Brain microvascular endothelial cell (primary cell): ENCODE results near the gene MAPK10.
"Not testable (repeated sequence)": the region's sequence is repeated elsewhere in the genome, so short reads cannot be mapped to it uniquely, and the experiment has no call there.

Source experiments
- DNase-seq: peaks from one replicate; pipeline ENCODE4 v3.0.0-alpha.2; 2020
- H3K27ac ChIP-seq: fragments of 250-450 bp; sonication (Bioruptor Pico); 2 replicates; pipeline ENCODE4 v1.5.1; 2020; ENCODE audit warnings: mild to moderate bottlenecking, moderate library complexity
- H3K27me3 ChIP-seq: fragments of 250-450 bp; sonication (Bioruptor Pico); replicated peaks from 2 replicates; pipeline ENCODE4 v1.5.1; 2020; ENCODE audit warnings: mild to moderate bottlenecking
- H3K36me3 ChIP-seq: fragments of 250-450 bp; sonication (Bioruptor Pico); replicated peaks from 2 replicates; pipeline ENCODE4 v1.5.1; 2020; ENCODE audit warnings: mild to moderate bottlenecking
- H3K4me3 ChIP-seq: 2 replicates; pipeline ENCODE4 v1.5.1; 2011; ENCODE audit warnings: low read depth, mild to moderate bottlenecking, control low read depth, low read length, moderate library complexity
- CTCF ChIP-seq: IDR thresholded peaks from 2 replicates; pipeline ENCODE4 v1.5.1; 2011; ENCODE audit warnings: low read depth, mild to moderate bottlenecking, moderate library complexity, low read length, control low read depth, inconsistent platforms; ENCODE audit errors: missing control alignments
- in situ Hi-C: cut with HindIII; loops from 2 replicates; pipeline ENCODE4 v1.10.0; 2017; ENCODE audit warnings: low sequenced_read_pairs, low pct_ligation_motif_present

The MAPK10 gene

GRCh38 chr4:86338521-86338920 lies 21.3 kb downstream of the MAPK10 start:
- H3K27ac ChIP-seq = peak overlapping the region; percentile 92
- H3K4me3 ChIP-seq = no peak overlapping the region
- DNase-seq = no peak
- no peaks in the 10 kb centered on the region for H3K27me3 ChIP-seq
- in situ Hi-C loops = no loop called here
- H3K36me3 ChIP-seq = no peaks in the 10 kb centered on the region
- no peak for TF ChIP-seq CTCF

- in situ Hi-C loops = no loop called here
- no peaks in the 10 kb centered on the region for H3K27me3 ChIP-seq
- no peak for DNase-seq
- H3K4me3 ChIP-seq = no peak overlapping the region
- no peak for TF ChIP-seq CTCF
- no peak overlapping the region for H3K27ac ChIP-seq
- no peaks in the 10 kb centered on the region for H3K36me3 ChIP-seq
Measured at GRCh38 chr4:86334020-86334750, 25.7 kb downstream of the MAPK10 start.

- in situ Hi-C loops = no loop called here
- no peaks in the 10 kb centered on the region for H3K27me3 ChIP-seq
- no peak overlapping the region for H3K27ac ChIP-seq
- no peak for TF ChIP-seq CTCF
- H3K36me3 ChIP-seq = no peaks in the 10 kb centered on the region
- no peak for DNase-seq
- H3K4me3 ChIP-seq = no peak overlapping the region
Measured at GRCh38 chr4:86333236-86333635, 26.6 kb downstream of the MAPK10 start.

GRCh38 chr4:86330961-86331742 lies 28.7 kb downstream of the MAPK10 start:
- no peak for TF ChIP-seq CTCF
- H3K27ac ChIP-seq = no peak overlapping the region
- no peak for DNase-seq
- H3K4me3 ChIP-seq = no peak overlapping the region
- no peaks in the 10 kb centered on the region for H3K36me3 ChIP-seq
- in situ Hi-C loops = no loop called here
- H3K27me3 ChIP-seq = no peaks in the 10 kb centered on the region

GRCh38 chr4:86330411-86330810 lies 29.4 kb downstream of the MAPK10 start:
- H3K27ac ChIP-seq, H3K36me3 ChIP-seq, H3K27me3 ChIP-seq, in situ Hi-C loops, DNase-seq, H3K4me3 ChIP-seq: not testable (repeated sequence)

GRCh38 chr4:86329431-86329830 lies 30.4 kb downstream of the MAPK10 start:
- Histone ChIP-seq H3K27me3 (no peaks in the 10 kb centered on the region), H3K4me3 (no peak overlapping the region), H3K36me3 (no peaks in the 10 kb centered on the region), H3K27ac (no peak overlapping the region)
- no peak for DNase-seq
- no peak for TF ChIP-seq CTCF
- in situ Hi-C loops = no loop called here
